Mesenchymal stem cell (in vitro differentiated cells and primary cell): Measurements from ENCODE around the gene AHCYL2.

Experiments used
- DNase-seq: peaks from one replicate; pipeline ENCODE4 v3.0.0-alpha.2; 2013
- H2AFZ ChIP-seq: one replicate; pipeline ENCODE4 v1.6.1; 2013; ENCODE audit warnings: low read depth, mild to moderate bottlenecking, control low read depth, inconsistent platforms, low read length, moderate library complexity
- H2AK5ac ChIP-seq: 2 replicates; pipeline ENCODE4 v1.6.1; 2013; ENCODE audit warnings: low read length, moderate library complexity, mild to moderate bottlenecking, inconsistent platforms; ENCODE audit not compliant: severe bottlenecking
- H2BK120ac ChIP-seq: one replicate; pipeline ENCODE4 v1.6.1; 2013; ENCODE audit warnings: low read depth, mild to moderate bottlenecking, inconsistent platforms, low read length, moderate library complexity
- H2BK12ac ChIP-seq, 2 experiments: one replicate each; pipeline ENCODE4 v1.6.1; 2013; ENCODE audit warnings: inconsistent platforms in 2 of 2, low read length in 2 of 2, mild to moderate bottlenecking in 2 of 2, moderate library complexity in 2 of 2, control low read depth in 1 of 2
- H2BK15ac ChIP-seq: one replicate; pipeline ENCODE4 v1.6.1; 2013; ENCODE audit warnings: mild to moderate bottlenecking, low read depth, inconsistent platforms; ENCODE audit not compliant: poor library complexity, severe bottlenecking
- H2BK5ac ChIP-seq: 2 replicates; pipeline ENCODE4 v1.6.1; 2013; ENCODE audit warnings: low read depth, mild to moderate bottlenecking, low read length, control low read depth, inconsistent platforms; ENCODE audit not compliant: poor library complexity, severe bottlenecking
- H3K14ac ChIP-seq, 2 experiments: one replicate each; pipeline ENCODE4 v1.6.1; 2013; ENCODE audit warnings: inconsistent platforms in 2 of 2, low read length in 2 of 2, control low read depth in 1 of 2, mild to moderate bottlenecking in 1 of 2, moderate library complexity in 1 of 2
- H3K18ac ChIP-seq, 2 experiments: one replicate each; pipeline ENCODE4 v1.6.1; 2013; ENCODE audit warnings: inconsistent platforms in 2 of 2, low read length in 2 of 2, control low read depth in 1 of 2, low read depth in 1 of 2, mild to moderate bottlenecking in 1 of 2
- H3K23ac ChIP-seq, 2 experiments: one replicate each; pipeline ENCODE4 v1.6.1; 2013; ENCODE audit warnings: inconsistent platforms in 2 of 2, low read length in 2 of 2, mild to moderate bottlenecking in 2 of 2, moderate library complexity in 2 of 2, control low read depth in 1 of 2
- H3K27ac ChIP-seq: 2 replicates; pipeline ENCODE4 v1.5.1; 2013; ENCODE audit warnings: mild to moderate bottlenecking, moderate library complexity, low read length, control low read depth, inconsistent platforms; ENCODE audit not compliant: poor library complexity, severe bottlenecking
- H3K27me3 ChIP-seq, 2 experiments: 2 replicates each; pipeline versions ENCODE4 v1.6.1 to v1.7.0; 2013; ENCODE audit warnings: low read length in 2 of 2, mild to moderate bottlenecking in 2 of 2, moderate library complexity in 2 of 2, control low read depth in 1 of 2, inconsistent platforms in 1 of 2; ENCODE audit not compliant: control insufficient read depth in 1 of 2, insufficient read depth in 1 of 2
- H3K36me3 ChIP-seq, 2 experiments: 2 replicates each; pipeline versions ENCODE4 v1.6.1 to v1.7.0; 2013; ENCODE audit warnings: low read length in 2 of 2, control low read depth in 1 of 2, inconsistent platforms in 1 of 2, low read depth in 1 of 2, mild to moderate bottlenecking in 1 of 2; ENCODE audit not compliant: insufficient read depth in 2 of 2, control insufficient read depth in 1 of 2
- H3K4ac ChIP-seq, 2 experiments: one replicate each; pipeline ENCODE4 v1.6.1; 2013; ENCODE audit warnings: inconsistent platforms in 2 of 2, low read length in 2 of 2, mild to moderate bottlenecking in 2 of 2, moderate library complexity in 2 of 2, control low read depth in 1 of 2, low read depth in 1 of 2
- H3K4me1 ChIP-seq: 2 replicates; pipeline ENCODE4 v1.6.1; 2013; ENCODE audit warnings: low read depth, low read length, control low read depth; ENCODE audit not compliant: control insufficient read depth, insufficient read depth
- H3K4me2 ChIP-seq: 2 replicates; pipeline ENCODE4 v1.6.1; 2013; ENCODE audit warnings: low read length, mild to moderate bottlenecking, inconsistent platforms; ENCODE audit not compliant: poor library complexity, severe bottlenecking
- H3K4me3 ChIP-seq, 2 experiments: 2 replicates each; pipeline versions ENCODE4 v1.5.1 to v1.7.0; 2013; ENCODE audit warnings: low read length in 2 of 2, mild to moderate bottlenecking in 2 of 2, control low read depth in 1 of 2, low read depth in 1 of 2; ENCODE audit not compliant: insufficient read depth in 1 of 2
- H3K79me1 ChIP-seq: replicated peaks from 2 replicates; pipeline ENCODE4 v1.6.1; 2013; ENCODE audit warnings: mild to moderate bottlenecking, control low read depth, low read length, inconsistent platforms; ENCODE audit not compliant: poor library complexity, severe bottlenecking
- H3K9ac ChIP-seq: 2 replicates; pipeline ENCODE4 v1.7.0; 2013; ENCODE audit warnings: mild to moderate bottlenecking, low read length, moderate library complexity
- H3K9me3 ChIP-seq: 2 replicates; pipeline ENCODE4 v1.7.0; 2013; ENCODE audit warnings: mild to moderate bottlenecking, low read length; ENCODE audit not compliant: control insufficient read depth
- H4K8ac ChIP-seq: one replicate; pipeline ENCODE4 v1.6.1; 2013; ENCODE audit warnings: inconsistent platforms, mild to moderate bottlenecking, low read length, moderate library complexity
- H4K91ac ChIP-seq: one replicate; pipeline ENCODE4 v1.6.1; 2013; ENCODE audit warnings: mild to moderate bottlenecking, low read length, inconsistent platforms
- WGBS: methylation state at CpG from one replicate; pipeline ENCODE4 v1.1.7; 2013; ENCODE audit warnings: mixed read lengths; 5-methylcytosine and 5-hydroxymethylcytosine counted together

The AHCYL2 gene

GRCh38 chr7:129468087-129468486, 243.3 kb downstream of the AHCYL2 start:
- H3K23ac ChIP-seq, result no peak overlapping the region
- no peak overlapping the region for H4K91ac ChIP-seq
- no CpG with 5 or more reads among the region's 1 CpG for WGBS
- H3K4ac ChIP-seq, result no peak overlapping the region
- H2BK15ac ChIP-seq, result no peak overlapping the region
- H2BK5ac ChIP-seq, result no peak overlapping the region
- no peaks in the 10 kb centered on the region for H3K4me1 ChIP-seq
- no peak overlapping the region for H3K14ac ChIP-seq
- H3K27ac ChIP-seq, result no peak overlapping the region
- peak; percentile 46 for DNase-seq
- peak overlapping the region in 1 of 2 experiments; percentile 2 for H3K4me3 ChIP-seq
- H2BK12ac ChIP-seq, result no peak overlapping the region
- peaks cover 0 to 10% of the 10 kb centered on the region in 2 experiments for H3K36me3 ChIP-seq
- no peak overlapping the region for H2AFZ ChIP-seq
- no peak overlapping the region for H2AK5ac ChIP-seq
- no peaks in the 10 kb centered on the region for H3K27me3 ChIP-seq
- H3K79me1 ChIP-seq, result no peaks in the 10 kb centered on the region
- no peak overlapping the region for H3K4me2 ChIP-seq
- no peak overlapping the region for H3K18ac ChIP-seq
- no peaks in the 10 kb centered on the region for H3K9me3 ChIP-seq
- H3K9ac ChIP-seq, result peak overlapping the region; percentile 47
- H2BK120ac ChIP-seq, result no peak overlapping the region
- no peak overlapping the region for H4K8ac ChIP-seq

GRCh38 chr7:129468547-129468946, 243.7 kb downstream of the AHCYL2 start:
- Histone ChIP-seq H3K27ac (no peak overlapping the region), H3K4me1 (no peaks in the 10 kb centered on the region), H3K9me3 (no peaks in the 10 kb centered on the region), H2BK120ac (no peak overlapping the region), H2BK15ac (no peak overlapping the region), H3K4ac (no peak overlapping the region), H3K4me2 (no peak overlapping the region), H4K8ac (no peak overlapping the region), H3K23ac (no peak overlapping the region), H3K4me3 (peak overlapping the region in 1 of 2 experiments; percentile 2), H3K14ac (no peak overlapping the region), H3K18ac (no peak overlapping the region), H3K79me1 (no peaks in the 10 kb centered on the region), H4K91ac (no peak overlapping the region), H2BK5ac (no peak overlapping the region), H2AK5ac (no peak overlapping the region), H2AFZ (no peak overlapping the region), H3K9ac (peak overlapping the region; percentile 25), H3K36me3 (peaks cover 0 to 10% of the 10 kb centered on the region in 2 experiments), H2BK12ac (peak overlapping the region in 1 of 2 experiments; percentile 31), H3K27me3 (no peaks in the 10 kb centered on the region)
- peak; percentile 37 for DNase-seq
- WGBS, result 94% methylated on average over 4 of the region's 4 CpGs

- Histone ChIP-seq H3K79me1 (no peaks in the 10 kb centered on the region), H2AFZ (no peak overlapping the region), H4K8ac (no peak overlapping the region), H3K27ac (no peak overlapping the region), H3K18ac (no peak overlapping the region), H3K4ac (no peak overlapping the region), H2AK5ac (no peak overlapping the region), H3K14ac (no peak overlapping the region), H3K9ac (no peak overlapping the region), H3K9me3 (no peaks in the 10 kb centered on the region), H3K27me3 (no peaks in the 10 kb centered on the region), H3K4me2 (no peak overlapping the region), H4K91ac (no peak overlapping the region), H3K4me3 (no peak overlapping the region), H3K23ac (no peak overlapping the region), H3K4me1 (no peaks in the 10 kb centered on the region), H2BK120ac (no peak overlapping the region), H2BK12ac (no peak overlapping the region), H2BK5ac (no peak overlapping the region), H3K36me3 (no peaks in the 10 kb centered on the region), H2BK15ac (no peak overlapping the region)
- no peak for DNase-seq
Observed at GRCh38 chr7:129469930-129470329, 245.1 kb downstream of the AHCYL2 start.

- no peak overlapping the region for H3K23ac ChIP-seq
- H3K36me3 ChIP-seq, result no peaks in the 10 kb centered on the region
- no peaks in the 10 kb centered on the region for H3K79me1 ChIP-seq
- no peak for DNase-seq
- no peak overlapping the region for H3K14ac ChIP-seq
- WGBS, result 100% methylated on average over 1 of the region's 1 CpG
- H3K4me1 ChIP-seq, result no peaks in the 10 kb centered on the region
- H3K9me3 ChIP-seq, result no peaks in the 10 kb centered on the region
- no peak overlapping the region for H2BK15ac ChIP-seq
- no peak overlapping the region for H3K4me3 ChIP-seq
- H2BK5ac ChIP-seq, result no peak overlapping the region
- no peak overlapping the region for H4K91ac ChIP-seq
- no peak overlapping the region for H2AFZ ChIP-seq
- H3K27ac ChIP-seq, result no peak overlapping the region
- H2BK12ac ChIP-seq, result no peak overlapping the region
- H2AK5ac ChIP-seq, result no peak overlapping the region
- H4K8ac ChIP-seq, result no peak overlapping the region
- H3K9ac ChIP-seq, result no peak overlapping the region
- no peak overlapping the region for H2BK120ac ChIP-seq
- H3K4ac ChIP-seq, result no peak overlapping the region
- no peaks in the 10 kb centered on the region for H3K27me3 ChIP-seq
- no peak overlapping the region for H3K4me2 ChIP-seq
- H3K18ac ChIP-seq, result no peak overlapping the region
Observed at GRCh38 chr7:129470411-129470810, 245.6 kb downstream of the AHCYL2 start.
